Esophagus squamous epithelium (tissue), 5 donors: ENCODE results near the gene TBX4. TPM values are rescaled to one million over a fixed set of nuclear protein-coding genes. Genes with fewer than 3 reads are reported as not detected.

ENCODE experiments used
- DNase-seq: peaks from one replicate; lab custom pipeline; 2025; lab: John Stamatoyannopoulos, UW
- H3K27ac ChIP-seq, 4 donors: fragments of 200-600 bp; sonication (generic); one replicate each; pipeline ENCODE4 v1.5.1; 2016 to 2019; ENCODE audit warnings: mild to moderate bottlenecking in 1 of 4
- H3K27me3 ChIP-seq, 4 donors: fragments of 200-600 bp; sonication (generic); 1 replicate in 3 of 4; 2 replicates in 1 of 4; pipeline versions ENCODE4 v1.5.1 to v1.6.0; 2017 to 2021; ENCODE audit warnings: antibody characterized with exemption in 1 of 4
- H3K36me3 ChIP-seq, 3 donors: fragments of 200-600 bp; sonication (generic); one replicate each; pipeline ENCODE4 v1.5.1; 2016 to 2019
- H3K4me1 ChIP-seq, 3 donors: fragments of 200-600 bp; sonication (generic); one replicate each; pipeline ENCODE4 v1.5.1; 2017 to 2019
- H3K4me3 ChIP-seq, 4 donors: fragments of 200-600 bp; sonication (generic); 1 replicate in 3 of 4; 2 replicates in 1 of 4; pipeline ENCODE4 v1.5.1; 2016 to 2019; ENCODE audit warnings: mild to moderate bottlenecking in 2 of 4, moderate library complexity in 1 of 4
- H3K9me3 ChIP-seq, 3 donors: fragments of 200-600 bp; sonication (generic); one replicate each; pipeline ENCODE4 v1.5.1; 2016 to 2019
- CTCF ChIP-seq, 6 experiments: fragments of 450-650 bp in 4 of 6; fragments of 200-600 bp in 2 of 6; sonication (generic) in 2 of 6; IDR thresholded peaks; one replicate each; pipeline ENCODE4 v1.5.1; 2016 to 2019; ENCODE audit warnings: antibody characterized with exemption in 6 of 6, mild to moderate bottlenecking in 4 of 6, moderate library complexity in 4 of 6
- POLR2A ChIP-seq, 4 donors: fragments of 450-650 bp; IDR thresholded peaks; one replicate each; pipeline ENCODE4 v1.6.1; 2017; ENCODE audit warnings: antibody characterized with exemption in 4 of 4, mild to moderate bottlenecking in 4 of 4, moderate library complexity in 3 of 4
- WGBS, 2 donors: methylation state at CpG; one replicate each; pipeline ENCODE4 v1.1.5; 2018; 5-methylcytosine and 5-hydroxymethylcytosine counted together
- intact Hi-C: fragments of 100-400 bp; cut with DNase I; formaldehyde crosslinking; loops from one replicate; pipeline ENCODE4 v1.15.0; 2022
- total RNA-seq, 4 donors: library from RNA; depleted of rRNA; stranded (reverse); fragments of >200 nt; gene quantifications; one replicate each; pipeline ENCODE4 v1.1.0, GENCODE V29; 2016
- donor health status: DM: yes; HTN: yes; CAD: no.

TBX4 gene
- total RNA-seq, 4 donors from 2014 or later, result not detected

GRCh38 chr17:61450641-61451537 lies 1.3 kb upstream of the TBX4 start:
- Histone ChIP-seq H3K36me3 (no peaks in the 10 kb centered on the region), H3K4me3 (peak overlapping the region in 1 of 4 donors; percentile 63), H3K4me1 (peaks cover 10 to 26% (median 13%) of the 10 kb centered on the region in 3 donors), H3K27ac (no peak overlapping the region), H3K9me3 (no peaks in the 10 kb centered on the region), H3K27me3 (peaks cover 22 to 97% (median 29%) of the 10 kb centered on the region in 4 donors)
- TF ChIP-seq POLR2A (IDR thresholded peaks at IDR 0.05), result no peak
- TF ChIP-seq CTCF (IDR thresholded peaks at IDR 0.05), result no peak
- WGBS, 2 donors, result 74 to 84% methylated on average over 11 to 15 of the region's 19 CpGs
- no peak for DNase-seq
- intact Hi-C loops, result no loop called here

GRCh38 chr17:61451538-61452300 lies 503 bp upstream of the TBX4 start:
- Histone ChIP-seq H3K27me3 (peaks cover 22 to 99% (median 33%) of the 10 kb centered on the region in 4 donors), H3K36me3 (no peaks in the 10 kb centered on the region), H3K4me1 (peaks cover 10 to 29% (median 13%) of the 10 kb centered on the region in 3 donors), H3K4me3 (peak overlapping the region in 3 of 4 donors; percentile 11 to 63 (median 38)), H3K27ac (no peak overlapping the region), H3K9me3 (no peaks in the 10 kb centered on the region)
- no peak for TF ChIP-seq CTCF (IDR thresholded peaks at IDR 0.05)
- TF ChIP-seq POLR2A (IDR thresholded peaks at IDR 0.05), result no peak
- 0 to 30% methylated on average over 2 to 13 of the region's 75 CpGs for WGBS, 2 donors
- intact Hi-C loops, result no loop called here
- DNase-seq, result no peak

- DNase-seq, result no peak
- no peaks in the 10 kb centered on the region for H3K9me3 ChIP-seq
- TF ChIP-seq POLR2A (IDR thresholded peaks at IDR 0.05) (no peak), CTCF (IDR thresholded peaks at IDR 0.05) (no peak)
- H3K27ac ChIP-seq, result no peak overlapping the region
- peaks cover 22 to 99% (median 42%) of the 10 kb centered on the region in 4 donors for H3K27me3 ChIP-seq
- peaks cover 13 to 41% (median 16%) of the 10 kb centered on the region in 3 donors for H3K4me1 ChIP-seq
- 37 to 41% methylated on average over 17 of the region's 17 CpGs for WGBS, 2 donors
- peak overlapping the region in 1 of 4 donors; percentile 24 for H3K4me3 ChIP-seq
- intact Hi-C loops, result no loop called here
- H3K36me3 ChIP-seq, result no peaks in the 10 kb centered on the region
Observed at GRCh38 chr17:61453566-61454380, 1.6 kb downstream of the TBX4 start.

GRCh38 chr17:61454381-61455323 lies 2.4 kb downstream of the TBX4 start:
- Histone ChIP-seq H3K27ac (no peak overlapping the region), H3K9me3 (no peaks in the 10 kb centered on the region), H3K4me1 (peaks cover 13 to 41% (median 16%) of the 10 kb centered on the region in 3 donors), H3K4me3 (peak overlapping the region in 1 of 4 donors; percentile 24), H3K36me3 (no peaks in the 10 kb centered on the region), H3K27me3 (peaks cover 22 to 100% (median 42%) of the 10 kb centered on the region in 4 donors)
- WGBS, 2 donors, result 25 to 36% methylated on average over 35 to 39 of the region's 86 CpGs
- TF ChIP-seq POLR2A (IDR thresholded peaks at IDR 0.05) (no peak), CTCF (IDR thresholded peaks at IDR 0.05) (no peak)
- no peak for DNase-seq
- intact Hi-C loops, result no loop called here
